NCI-H2196 (cell line): Measurements from ENCODE around the gene TP73.

ENCODE experiments used
- DNase-seq: peaks from one replicate; lab custom pipeline; 2025; ENCODE audit not compliant: unreplicated experiment; lab: John Stamatoyannopoulos, UW

TP73 gene

DNA sequence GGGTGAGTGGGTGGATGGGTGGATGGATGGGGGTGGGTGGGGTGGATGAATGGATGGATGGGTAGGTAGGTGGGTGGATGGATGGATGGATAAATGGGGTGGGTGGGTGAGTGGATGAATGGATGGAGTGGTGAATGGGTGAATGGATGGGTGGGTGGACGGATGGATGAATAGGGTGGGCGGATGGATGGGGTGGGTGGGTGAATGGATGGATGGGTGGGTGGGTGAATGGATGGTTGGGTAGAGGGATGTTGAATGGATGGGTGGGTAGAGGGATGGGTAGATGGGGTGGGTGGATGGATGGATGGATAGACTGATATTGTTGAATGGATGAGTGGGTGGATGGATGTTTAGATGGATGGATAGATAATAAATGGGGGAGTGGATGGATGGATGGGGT, 73.0 kb downstream of the TP73 start:
- DNase-seq: no peak

GRCh38 chr1:3727042-3727824, 74.9 kb downstream of the TP73 start:
- no peak for DNase-seq

DNA sequence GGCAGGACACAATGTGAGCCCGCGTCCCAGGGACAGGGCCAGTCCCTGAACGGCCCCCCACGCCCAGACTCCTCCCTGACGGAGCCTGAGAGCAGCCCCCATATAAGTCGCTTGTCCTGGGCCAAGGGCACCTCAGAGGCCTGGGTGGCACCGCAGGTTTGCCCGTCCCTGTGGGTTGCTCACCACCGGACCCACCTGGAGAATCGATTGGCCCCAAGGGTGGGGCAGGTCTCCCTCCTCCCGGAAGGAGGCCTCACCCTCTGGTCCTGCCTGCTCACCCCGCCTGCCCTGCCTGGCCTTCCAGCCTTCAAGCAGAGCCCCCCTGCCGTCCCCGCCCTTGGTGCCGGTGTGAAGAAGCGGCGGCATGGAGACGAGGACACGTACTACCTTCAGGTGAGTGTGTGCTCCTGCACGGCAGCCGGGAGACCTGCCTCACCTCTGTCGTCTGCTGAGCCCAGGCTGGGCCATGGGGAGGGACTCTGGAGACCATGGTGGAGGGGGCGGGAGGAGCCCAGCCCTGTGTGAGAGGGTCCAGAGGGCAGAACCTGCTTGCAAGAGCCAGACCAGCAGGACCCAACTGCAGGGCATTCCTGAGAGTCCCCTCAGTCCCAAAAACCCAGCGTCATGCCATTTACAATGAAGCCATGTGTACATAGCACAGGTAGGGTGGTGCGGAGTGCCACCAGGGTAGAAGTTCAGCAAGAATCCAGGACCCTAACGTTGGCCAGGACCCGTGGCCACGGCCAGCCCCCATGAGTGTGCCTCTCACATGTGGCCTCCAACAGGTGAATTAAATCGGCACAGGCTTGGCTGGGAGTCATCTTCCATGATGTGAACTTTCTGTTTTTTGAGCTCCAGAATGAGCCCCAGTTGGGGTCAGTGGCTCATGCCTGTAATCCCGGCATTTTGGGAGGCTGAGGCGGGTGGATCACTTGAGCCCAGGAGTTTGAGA, 75.8 kb downstream of the TP73 start:
- DNase-seq: no peak

GRCh38 chr1:3729594-3730542, 77.6 kb downstream of the TP73 start:
- DNase-seq: no peak

DNA sequence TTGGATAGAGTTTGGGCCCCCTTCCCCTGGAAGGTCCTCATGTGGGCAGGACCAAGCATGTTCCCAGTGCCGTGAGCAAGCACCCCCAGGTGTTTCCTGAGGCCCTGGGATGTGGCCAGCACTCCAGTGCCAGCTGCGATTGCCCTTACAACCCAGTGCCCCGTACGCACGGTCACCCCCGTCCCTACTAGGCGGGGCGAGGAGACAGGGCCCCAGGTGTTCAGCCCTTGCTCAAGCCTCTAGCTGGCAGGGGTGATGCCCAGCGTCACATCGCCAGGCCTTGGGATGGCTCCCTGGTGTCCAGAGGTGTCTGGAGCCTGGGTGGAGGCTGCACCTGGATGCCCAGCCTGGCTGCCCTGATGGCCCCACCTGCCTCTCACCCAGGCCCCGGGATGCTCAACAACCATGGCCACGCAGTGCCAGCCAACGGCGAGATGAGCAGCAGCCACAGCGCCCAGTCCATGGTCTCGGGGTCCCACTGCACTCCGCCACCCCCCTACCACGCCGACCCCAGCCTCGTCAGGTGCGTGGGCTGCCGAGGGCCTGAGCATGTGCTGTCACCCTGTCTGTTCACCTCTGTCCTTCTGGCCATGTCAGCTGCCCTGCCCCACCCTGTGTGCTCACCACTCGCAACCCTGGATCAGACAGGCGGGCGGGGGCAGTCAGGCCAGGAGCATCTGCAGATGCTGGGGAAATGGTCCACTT, 78.4 kb downstream of the TP73 start:
- no peak for DNase-seq

- no peak for DNase-seq
Measured at GRCh38 chr1:3731583-3732433, 79.5 kb downstream of the TP73 start.

GRCh38 chr1:3732434-3733093, 80.2 kb downstream of the TP73 start:
- no peak for DNase-seq

DNA sequence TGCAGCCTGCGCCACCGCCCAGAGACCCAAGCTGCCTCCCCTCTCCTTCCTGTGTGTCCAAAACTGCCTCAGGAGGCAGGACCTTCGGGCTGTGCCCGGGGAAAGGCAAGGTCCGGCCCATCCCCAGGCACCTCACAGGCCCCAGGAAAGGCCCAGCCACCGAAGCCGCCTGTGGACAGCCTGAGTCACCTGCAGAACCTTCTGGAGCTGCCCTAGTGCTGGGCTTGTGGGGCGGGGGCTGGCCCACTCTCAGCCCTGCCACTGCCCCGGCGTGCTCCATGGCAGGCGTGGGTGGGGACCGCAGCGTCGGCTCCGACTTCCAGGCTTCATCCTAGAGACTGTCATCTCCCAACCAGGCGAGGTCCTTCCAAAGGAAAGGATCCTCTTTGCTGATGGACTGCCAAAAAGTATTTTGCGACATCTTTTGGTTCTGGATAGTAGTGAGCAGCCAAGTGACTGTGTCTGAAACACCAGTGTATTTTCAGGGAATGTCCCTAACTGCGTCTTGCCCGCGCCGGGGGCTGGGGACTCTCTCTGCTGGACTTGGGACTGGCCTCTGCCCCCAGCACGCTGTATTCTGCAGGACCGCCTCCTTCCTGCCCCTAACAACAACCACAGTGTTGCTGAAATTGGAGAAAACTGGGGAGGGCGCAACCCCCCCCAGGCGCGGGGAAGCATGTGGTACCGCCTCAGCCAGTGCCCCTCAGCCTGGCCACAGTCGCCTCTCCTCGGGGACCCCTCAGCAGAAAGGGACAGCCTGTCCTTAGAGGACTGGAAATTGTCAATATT, 81.0 kb downstream of the TP73 start:
- no peak for DNase-seq

- no peak for DNase-seq
Measured at GRCh38 chr1:3733883-3734589, 81.7 kb downstream of the TP73 start.

DNA sequence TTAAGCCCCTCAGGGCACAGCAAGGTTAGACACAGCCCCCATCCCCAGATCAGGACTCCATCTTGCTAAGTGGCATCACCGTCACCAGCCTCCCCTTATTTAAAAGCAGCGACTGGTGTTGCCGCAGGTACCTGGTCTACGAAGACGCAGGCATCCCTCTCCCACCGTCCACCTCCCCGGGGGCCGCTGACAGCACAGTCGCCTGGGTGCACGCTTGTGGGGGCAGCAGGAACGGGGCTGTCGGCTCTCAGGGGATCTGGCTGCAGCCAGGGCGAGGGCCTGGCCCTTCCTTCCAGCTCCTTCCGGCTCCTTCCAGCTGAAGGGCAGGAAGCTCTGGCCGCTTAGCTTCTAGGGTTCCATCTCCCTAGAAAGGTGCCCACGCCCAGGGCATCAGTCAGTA, 82.3 kb downstream of the TP73 start:
- no peak for DNase-seq

- no peak for DNase-seq
Measured at GRCh38 chr1:3735027-3735681, 82.8 kb downstream of the TP73 start.

- no peak for DNase-seq
Measured at GRCh38 chr1:3735688-3736087, 83.4 kb downstream of the TP73 start.

DNA sequence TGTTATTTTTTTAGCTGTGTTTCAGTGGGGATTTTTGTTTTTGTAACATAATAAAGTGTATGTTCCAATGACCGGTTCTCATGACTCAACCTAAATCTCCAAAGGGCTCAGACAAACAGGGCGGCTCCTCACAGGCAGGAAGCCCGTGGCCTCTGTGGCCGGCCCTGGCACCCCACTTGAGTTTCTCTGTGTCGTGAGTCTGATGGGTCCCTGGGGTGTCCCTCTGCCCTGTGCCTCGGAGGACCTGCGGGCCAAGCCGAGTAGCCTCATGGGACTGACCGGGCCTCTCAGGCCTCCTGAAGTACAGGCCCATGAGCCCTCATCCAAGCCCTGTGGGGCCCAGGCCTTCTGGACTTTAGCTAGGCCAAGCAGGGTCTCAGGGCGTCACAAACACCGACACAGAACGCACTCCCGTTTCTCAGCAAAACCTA, 83.8 kb downstream of the TP73 start:
- no peak for DNase-seq

- DNase-seq: no peak
Measured at GRCh38 chr1:3736708-3737107, 84.4 kb downstream of the TP73 start.

GRCh38 chr1:3738943-3739342, 86.6 kb downstream of the TP73 start:
- no peak for DNase-seq

GRCh38 chr1:3740042-3740441, 87.7 kb downstream of the TP73 start:
- DNase-seq: no peak

DNA sequence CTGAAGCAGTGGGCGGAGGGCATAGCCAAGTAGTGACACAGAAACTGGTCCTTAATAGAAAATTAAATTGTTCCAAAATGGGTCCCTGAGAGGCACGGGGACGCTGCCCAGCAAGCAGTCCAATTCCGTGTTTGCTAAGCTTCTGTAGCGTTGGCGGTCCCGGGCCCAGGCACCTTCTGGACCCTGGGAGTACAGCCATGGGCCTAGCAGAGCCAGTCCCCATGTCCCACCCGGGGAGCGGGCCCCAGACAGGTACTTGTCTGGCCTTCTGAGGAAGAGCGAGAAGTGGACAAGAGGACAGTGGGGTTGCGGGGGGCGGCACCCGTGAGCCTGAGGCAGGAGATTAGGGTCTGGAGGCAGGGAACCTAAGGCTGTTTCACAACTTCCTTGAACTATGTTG, 88.4 kb downstream of the TP73 start:
- DNase-seq: no peak
